Osteoblast (primary cell): ENCODE data around the gene CD300H. TPM values are rescaled to one million over a fixed set of nuclear protein-coding genes. Genes with fewer than 3 reads are reported as not detected.

Experiments used
- DNase-seq: peaks from one replicate; pipeline ENCODE4 v3.0.0; 2011; ENCODE audit warnings: low spot score, mixed read lengths; ENCODE audit not compliant: insufficient read length; ENCODE audit errors: missing footprints
- H2AFZ ChIP-seq: 2 replicates; pipeline ENCODE4 v1.6.0; 2011; ENCODE audit warnings: mild to moderate bottlenecking, low read length
- H3K27ac ChIP-seq: 2 replicates; pipeline ENCODE4 v1.5.1; 2011; ENCODE audit warnings: mild to moderate bottlenecking, low read depth, low read length, moderate library complexity
- H3K27me3 ChIP-seq: 2 replicates; pipeline ENCODE4 v1.6.0; 2012; ENCODE audit warnings: mild to moderate bottlenecking, control low read depth, inconsistent platforms, low read length, moderate library complexity; ENCODE audit not compliant: insufficient read depth
- H3K36me3 ChIP-seq: 2 replicates; pipeline ENCODE4 v1.5.1; 2011; ENCODE audit warnings: mild to moderate bottlenecking, low read length, control low read depth, moderate library complexity; ENCODE audit not compliant: insufficient read depth
- H3K4me1 ChIP-seq: 2 replicates; pipeline ENCODE4 v1.5.1; 2011; ENCODE audit warnings: mild to moderate bottlenecking, low read length, control low read depth, moderate library complexity; ENCODE audit not compliant: insufficient read depth
- H3K4me2 ChIP-seq: 2 replicates; pipeline ENCODE4 v1.6.0; 2011; ENCODE audit warnings: mild to moderate bottlenecking, low read length; ENCODE audit not compliant: insufficient read depth
- H3K4me3 ChIP-seq: fragments of 200-600 bp; sonication (generic); 3 replicates; pipeline ENCODE4 v1.5.1; 2012; ENCODE audit warnings: mild to moderate bottlenecking, low read length, inconsistent platforms; ENCODE audit not compliant: insufficient read depth
- H3K79me2 ChIP-seq: 2 replicates; pipeline ENCODE4 v1.6.0; 2012; ENCODE audit warnings: mild to moderate bottlenecking, low read length, control low read depth, inconsistent platforms; ENCODE audit not compliant: insufficient read depth
- H3K9me3 ChIP-seq: 2 replicates; pipeline ENCODE4 v1.5.1; 2011; ENCODE audit warnings: low read depth, low read length, control low read depth
- H4K20me1 ChIP-seq: 2 replicates; pipeline ENCODE4 v1.6.0; 2012; ENCODE audit warnings: mild to moderate bottlenecking, low read length, control low read depth; ENCODE audit not compliant: insufficient read depth
- CTCF ChIP-seq: IDR thresholded peaks from 2 replicates; pipeline ENCODE4 v1.5.1; 2011; ENCODE audit warnings: mild to moderate bottlenecking, low read depth, low read length, moderate library complexity; ENCODE audit errors: extremely low read depth
- total RNA-seq: library from RNA; depleted of rRNA; stranded (reverse); fragments of >200 nt; gene quantifications from 2 replicates; pipeline ENCODE4 v1.2.3, GENCODE V29; 2012

The CD300H gene
- total RNA-seq, 1 donor = not detected

DNA sequence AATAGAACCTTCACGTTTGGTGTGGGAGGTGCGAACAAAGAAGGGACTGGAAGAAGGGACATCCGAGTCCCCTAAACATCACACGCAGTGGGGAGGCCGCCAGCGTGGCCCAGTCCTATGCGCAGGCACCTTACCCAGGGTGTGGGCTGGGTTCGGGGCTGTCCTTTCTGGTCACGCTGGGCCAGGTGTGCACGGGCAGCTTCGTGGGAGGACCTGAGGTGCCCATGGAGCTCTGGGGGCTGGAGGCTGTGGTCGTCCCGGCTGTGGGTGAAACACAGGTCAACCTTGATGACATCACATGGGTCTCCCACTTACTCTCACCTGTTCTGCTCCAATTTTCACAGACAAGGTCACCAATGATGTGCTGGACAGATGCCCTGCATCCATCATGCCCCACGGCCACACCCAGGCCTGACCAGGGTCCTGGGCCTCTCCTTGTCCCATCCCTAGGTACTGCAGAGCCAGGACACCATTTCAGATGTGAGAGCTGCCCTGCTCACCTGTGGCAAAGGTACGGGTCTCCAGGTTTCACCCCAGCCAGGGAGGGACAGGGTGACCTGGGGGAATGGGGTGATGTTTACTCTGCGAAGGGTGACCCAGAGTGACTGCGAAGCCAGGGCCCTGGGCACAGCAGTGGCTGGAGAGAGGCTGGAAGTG, 24.5 kb downstream of the CD300H start:
- no peak overlapping the region for H3K4me3 ChIP-seq
- peaks cover 8% of the 10 kb centered on the region for H3K27me3 ChIP-seq
- no peak overlapping the region for H3K4me2 ChIP-seq
- H3K79me2 ChIP-seq = no peaks in the 10 kb centered on the region
- no peaks in the 10 kb centered on the region for H3K9me3 ChIP-seq
- H3K36me3 ChIP-seq = no peaks in the 10 kb centered on the region
- no peak overlapping the region for H3K27ac ChIP-seq
- TF ChIP-seq CTCF = no peak
- no peaks in the 10 kb centered on the region for H4K20me1 ChIP-seq
- H3K4me1 ChIP-seq = no peaks in the 10 kb centered on the region
- no peak overlapping the region for H2AFZ ChIP-seq
- DNase-seq = no peak

- no peaks in the 10 kb centered on the region for H3K36me3 ChIP-seq
- no peak for TF ChIP-seq CTCF
- no peaks in the 10 kb centered on the region for H4K20me1 ChIP-seq
- H2AFZ ChIP-seq = no peak overlapping the region
- no peak for DNase-seq
- H3K27me3 ChIP-seq = peaks cover 8% of the 10 kb centered on the region
- no peaks in the 10 kb centered on the region for H3K4me1 ChIP-seq
- H3K79me2 ChIP-seq = no peaks in the 10 kb centered on the region
- H3K9me3 ChIP-seq = no peaks in the 10 kb centered on the region
- no peak overlapping the region for H3K4me3 ChIP-seq
- no peak overlapping the region for H3K27ac ChIP-seq
- no peak overlapping the region for H3K4me2 ChIP-seq
These were observed 25.1 kb downstream of the CD300H start for GRCh38 chr17:74542166-74542565.

- H3K27me3 ChIP-seq = peaks cover 8% of the 10 kb centered on the region
- no peaks in the 10 kb centered on the region for H3K4me1 ChIP-seq
- DNase-seq = no peak
- TF ChIP-seq CTCF = no peak
- H3K36me3 ChIP-seq = no peaks in the 10 kb centered on the region
- no peak overlapping the region for H2AFZ ChIP-seq
- no peak overlapping the region for H3K4me3 ChIP-seq
- H3K27ac ChIP-seq = no peak overlapping the region
- no peak overlapping the region for H3K4me2 ChIP-seq
- H3K79me2 ChIP-seq = no peaks in the 10 kb centered on the region
- no peaks in the 10 kb centered on the region for H3K9me3 ChIP-seq
- no peaks in the 10 kb centered on the region for H4K20me1 ChIP-seq
These were observed 25.9 kb downstream of the CD300H start for GRCh38 chr17:74541176-74542111.

GRCh38 chr17:74539281-74539820, 28.0 kb downstream of the CD300H start:
- DNase-seq = no peak
- no peak overlapping the region for H3K4me2 ChIP-seq
- H3K4me1 ChIP-seq = no peaks in the 10 kb centered on the region
- no peaks in the 10 kb centered on the region for H3K36me3 ChIP-seq
- no peak for TF ChIP-seq CTCF
- H3K4me3 ChIP-seq = no peak overlapping the region
- H3K9me3 ChIP-seq = no peaks in the 10 kb centered on the region
- H3K27me3 ChIP-seq = peaks cover 8% of the 10 kb centered on the region
- H3K79me2 ChIP-seq = no peaks in the 10 kb centered on the region
- H2AFZ ChIP-seq = no peak overlapping the region
- no peaks in the 10 kb centered on the region for H4K20me1 ChIP-seq
- no peak overlapping the region for H3K27ac ChIP-seq
